NCI-H524 treated with DMSO at 0.1 percent for 48 hours (cell line): ENCODE results near the gene VPS8.

ENCODE experiments used
- DNase-seq: peaks from one replicate; lab custom pipeline; 2025; lab: John Stamatoyannopoulos, UW

Gene VPS8

DNA sequence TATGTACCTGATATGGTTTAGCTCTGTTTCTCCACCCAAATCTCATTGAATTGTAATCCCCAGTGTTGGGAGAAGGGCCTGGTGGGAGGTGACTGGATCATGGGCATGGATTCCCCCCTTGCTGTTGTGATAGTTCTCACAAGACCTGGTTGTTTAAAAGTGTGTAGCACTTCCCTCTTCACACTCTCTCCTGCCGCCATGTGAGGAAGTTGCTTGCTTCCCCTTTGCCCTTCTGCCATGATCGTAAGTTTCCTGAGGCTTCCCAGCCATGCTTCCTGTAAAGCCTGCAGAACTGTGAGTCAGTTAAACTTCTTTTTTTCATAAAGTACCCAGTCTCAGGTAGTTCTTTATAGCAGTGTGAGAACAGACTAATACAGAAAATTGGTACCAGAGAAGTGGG is 247.8 kb downstream of the VPS8 start:
- DNase-seq = no peak

DNA sequence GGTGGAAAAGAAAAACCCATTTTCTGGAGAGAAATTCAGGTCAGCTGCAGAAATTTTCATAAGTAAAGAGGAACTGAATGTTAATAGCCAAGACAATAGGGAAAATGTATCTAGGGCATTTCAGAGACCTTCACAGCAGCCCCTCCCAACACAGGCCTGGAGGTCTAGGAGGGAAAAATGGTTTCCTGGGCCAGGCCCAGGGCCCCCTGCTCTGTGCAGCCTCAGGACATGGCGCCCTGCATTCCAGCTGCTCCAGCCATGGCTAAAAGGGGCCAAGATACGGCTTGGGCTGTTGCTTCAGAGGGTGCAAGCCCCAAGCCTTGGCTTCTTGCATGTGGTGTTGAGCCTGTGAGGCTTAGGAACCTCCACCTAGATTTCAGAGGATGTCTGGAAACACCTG is 248.7 kb downstream of the VPS8 start:
- DNase-seq = no peak

DNA sequence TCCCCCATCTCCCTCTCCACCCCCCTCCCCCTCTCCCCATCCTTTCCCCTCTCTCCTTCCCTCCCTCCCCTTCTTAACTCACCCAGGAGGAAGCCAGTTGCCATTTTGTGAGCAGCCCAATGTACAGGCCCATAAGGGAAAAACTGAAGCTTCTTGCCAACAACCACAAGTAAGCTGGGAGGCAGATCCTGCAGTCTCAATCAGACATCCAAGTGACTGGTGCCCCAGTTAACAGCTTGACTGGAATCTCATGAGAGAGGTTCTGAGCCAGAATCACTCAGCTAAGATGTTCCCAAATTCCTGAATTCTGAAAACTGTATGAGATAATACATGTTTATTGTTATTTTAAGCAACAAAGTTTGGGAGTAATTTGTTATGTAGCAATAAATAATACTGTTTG is 250.2 kb downstream of the VPS8 start:
- no peak for DNase-seq

DNA sequence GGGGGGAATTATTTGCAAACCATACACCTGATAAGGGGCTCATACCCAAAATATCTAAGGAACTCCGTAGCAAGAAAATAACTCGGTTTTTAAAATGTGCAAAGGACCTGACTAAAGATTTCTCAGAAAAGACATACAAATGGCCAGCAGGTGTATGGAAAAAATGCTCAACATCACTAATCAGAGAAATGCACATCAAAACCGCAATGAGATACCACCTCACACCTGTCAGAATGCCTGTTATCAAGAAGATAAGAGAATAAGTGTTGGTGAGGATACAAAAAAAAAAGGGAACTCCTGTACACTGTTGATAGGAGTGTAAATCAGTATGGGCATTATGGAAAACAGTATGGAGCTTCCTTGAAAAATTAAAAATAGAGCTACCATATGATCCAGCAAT is 251.5 kb downstream of the VPS8 start:
- DNase-seq = no peak

DNA sequence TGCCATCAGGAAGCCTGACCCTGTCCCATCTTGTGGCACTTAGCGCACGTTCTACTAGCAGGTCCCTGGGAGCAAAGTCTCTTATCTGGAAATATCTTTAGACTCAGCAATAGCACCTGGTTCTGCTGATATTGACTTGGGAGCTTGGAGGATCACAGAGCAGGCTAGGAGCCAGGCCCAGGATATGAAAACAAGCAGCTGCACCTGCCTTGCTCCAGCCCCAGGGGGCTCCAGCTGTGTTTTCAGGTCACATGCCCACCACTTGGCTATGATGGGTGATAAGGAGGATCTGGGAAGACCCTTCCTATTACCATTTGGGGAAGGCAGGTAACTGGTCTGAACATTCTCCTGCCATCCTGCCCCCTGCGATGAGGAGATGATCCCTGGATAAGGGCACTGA is 253.1 kb downstream of the VPS8 start:
- DNase-seq = no peak

DNA sequence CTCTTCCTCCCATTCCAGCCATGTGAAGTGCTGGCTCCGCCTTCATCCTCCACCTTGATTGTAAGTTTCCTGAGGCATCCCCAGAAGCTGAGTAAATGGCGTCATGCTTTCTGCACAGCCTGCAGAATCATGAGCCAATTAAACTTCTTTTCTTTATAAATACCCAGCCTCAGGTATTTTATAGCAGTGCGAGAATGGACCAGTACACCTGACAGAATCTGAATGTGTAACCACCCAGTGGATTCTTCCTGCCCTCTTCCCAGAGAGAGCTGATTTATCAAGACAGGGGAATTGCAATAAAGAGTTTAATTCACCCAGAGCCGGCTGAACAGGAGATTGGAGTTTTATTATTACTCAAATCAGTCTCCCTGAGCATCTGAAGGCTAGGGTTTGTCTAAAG is 254.3 kb downstream of the VPS8 start:
- no peak for DNase-seq

DNA sequence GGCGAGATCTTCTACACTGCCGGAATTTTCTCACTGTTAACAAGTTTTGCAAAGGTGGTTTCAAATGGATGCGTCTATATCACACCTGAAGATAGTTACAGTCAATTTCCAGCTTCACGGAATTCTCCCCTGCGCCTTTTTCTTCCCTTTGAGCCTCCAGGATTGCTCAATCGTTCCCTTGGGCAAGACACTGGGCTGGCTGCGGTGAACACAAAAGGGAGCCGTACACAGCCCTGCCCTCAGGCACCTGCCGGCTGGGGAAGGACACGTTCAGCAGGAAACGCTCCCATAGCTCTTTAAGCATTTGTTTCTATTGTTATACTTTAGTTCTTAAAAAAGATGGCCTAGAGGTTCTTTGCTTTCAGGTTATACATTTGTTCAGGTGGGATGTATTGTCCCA is 255.2 kb downstream of the VPS8 start:
- DNase-seq = no peak

DNA sequence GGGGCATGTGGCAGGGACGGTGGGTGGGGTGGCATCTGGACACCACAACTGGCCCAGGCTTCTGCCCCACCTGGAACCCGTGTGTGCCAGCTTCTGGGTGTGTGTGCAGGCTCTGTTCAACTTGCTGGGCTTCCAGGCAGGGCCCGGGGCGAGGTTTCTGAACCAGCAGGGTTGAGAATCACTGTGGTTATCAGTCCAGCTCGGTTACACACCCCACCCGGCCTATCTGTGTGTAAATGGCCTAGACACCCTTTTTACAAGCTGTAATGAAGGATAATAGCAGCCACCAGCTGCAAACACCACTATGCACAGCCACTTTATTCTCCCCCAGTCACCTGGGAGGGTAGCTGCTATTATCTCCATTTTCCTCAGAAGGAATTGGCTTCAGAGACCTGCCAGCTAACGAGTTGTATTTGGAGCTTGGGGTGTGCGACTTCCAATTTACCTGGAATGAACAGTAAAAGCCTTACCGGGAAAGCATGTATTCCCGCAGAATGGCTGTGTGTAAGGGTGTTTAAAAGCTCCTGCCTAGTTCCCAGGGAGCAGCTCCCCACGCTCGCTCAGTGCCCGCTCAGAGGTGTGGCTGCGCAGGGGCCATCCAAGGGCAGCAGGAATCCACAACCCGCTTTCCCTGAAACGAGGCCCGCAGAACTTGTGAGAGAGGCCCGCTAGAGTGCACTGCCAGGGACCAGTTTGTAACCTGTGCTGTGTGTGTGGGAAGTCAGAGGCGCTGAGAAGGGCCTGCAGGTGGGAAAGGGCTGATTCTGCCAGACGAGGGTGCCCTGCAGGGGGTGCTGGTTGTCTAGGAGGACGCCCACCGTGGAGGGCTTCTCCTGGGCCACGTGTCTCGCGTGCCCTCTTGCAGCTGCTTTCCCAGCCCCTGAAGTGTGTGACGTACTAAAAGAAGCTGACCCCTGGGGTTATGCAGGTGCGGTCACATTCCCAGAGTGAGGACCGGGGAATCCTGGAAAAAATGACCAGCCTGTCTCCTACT is 257.4 kb downstream of the VPS8 start:
- DNase-seq = no peak

DNA sequence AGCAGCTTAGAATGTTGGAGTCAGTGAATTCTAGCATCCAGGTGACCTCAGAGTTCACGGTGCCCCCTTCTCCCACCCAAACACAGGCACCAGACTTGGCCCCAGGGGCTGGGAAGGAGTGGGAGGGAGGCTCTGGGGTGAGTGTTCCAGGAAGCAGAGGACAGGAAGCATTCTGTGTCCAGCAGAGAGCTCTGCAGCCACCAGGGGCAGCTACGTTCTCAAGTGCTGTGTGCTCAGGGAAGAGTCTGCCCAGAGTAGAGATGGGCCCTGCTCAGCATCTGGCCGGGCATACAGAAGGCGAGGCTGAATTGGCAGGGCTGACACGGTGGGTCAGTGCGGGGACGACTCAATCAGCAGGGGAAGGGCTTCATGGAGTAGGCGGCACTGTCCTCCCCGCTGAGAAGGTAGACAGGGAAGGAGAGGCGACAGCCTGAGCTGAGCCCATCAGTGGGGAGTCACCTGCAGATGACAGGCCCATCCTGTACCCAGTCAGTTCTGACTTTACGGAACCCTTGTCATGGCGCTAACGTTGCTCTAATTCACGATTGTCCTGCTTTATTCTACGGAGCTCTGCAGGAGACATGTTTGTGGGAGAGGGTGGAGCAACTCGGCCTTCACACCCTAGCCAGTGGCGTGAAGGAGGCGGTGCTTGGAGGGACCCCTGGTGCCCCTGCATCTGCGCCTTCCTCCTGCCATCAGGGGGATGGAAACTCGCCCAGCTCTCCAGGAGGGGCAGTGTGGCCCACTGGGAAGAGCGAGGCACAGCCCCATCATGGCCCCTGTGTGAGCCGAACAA is 258.7 kb downstream of the VPS8 start:
- DNase-seq = no peak

DNA sequence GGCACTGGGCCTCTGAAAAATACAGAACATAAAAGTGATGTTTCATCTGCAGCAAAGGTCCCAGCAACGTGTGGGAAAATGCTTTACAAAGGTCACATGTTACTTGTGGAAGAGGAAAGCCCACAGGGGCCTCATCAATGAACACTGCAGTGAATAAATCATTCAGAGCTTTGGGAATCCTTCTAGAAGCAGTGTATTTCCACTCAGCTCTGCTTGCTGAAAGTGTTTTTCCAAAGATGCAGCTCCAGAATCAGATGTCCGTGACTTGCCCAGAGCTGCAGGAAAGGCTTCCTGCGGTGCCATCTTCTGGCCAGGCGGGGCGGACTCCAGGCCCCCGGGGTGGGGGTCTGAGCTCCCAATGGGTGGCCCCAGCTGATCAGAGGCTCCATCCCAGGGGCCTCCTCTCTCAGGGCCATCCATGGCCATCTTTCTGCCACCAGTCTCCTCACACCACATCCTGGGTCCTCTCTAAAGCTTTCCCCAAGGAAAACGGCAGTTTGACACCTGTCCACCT is 259.4 kb downstream of the VPS8 start:
- DNase-seq = no peak

DNA sequence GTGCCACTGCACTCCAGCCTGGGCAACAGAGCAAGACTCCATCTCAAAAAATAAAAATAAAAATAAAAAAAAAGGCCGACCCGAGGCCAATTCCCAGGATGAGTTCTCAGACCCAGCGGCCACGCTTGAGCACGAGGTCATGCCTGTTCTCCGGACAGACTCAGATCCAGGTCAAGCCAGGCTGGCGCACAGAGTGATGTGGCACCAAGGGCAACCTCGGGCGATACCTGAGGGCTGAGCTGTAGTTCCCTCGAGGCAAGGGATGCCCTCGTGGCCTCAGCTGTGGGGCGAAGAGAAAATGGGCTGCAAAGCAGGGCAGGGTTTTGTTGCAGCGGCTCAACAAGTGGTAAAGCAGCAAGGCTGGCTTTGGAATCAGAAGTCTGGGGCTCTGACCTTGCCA is 263.6 kb downstream of the VPS8 start:
- DNase-seq = no peak

DNA sequence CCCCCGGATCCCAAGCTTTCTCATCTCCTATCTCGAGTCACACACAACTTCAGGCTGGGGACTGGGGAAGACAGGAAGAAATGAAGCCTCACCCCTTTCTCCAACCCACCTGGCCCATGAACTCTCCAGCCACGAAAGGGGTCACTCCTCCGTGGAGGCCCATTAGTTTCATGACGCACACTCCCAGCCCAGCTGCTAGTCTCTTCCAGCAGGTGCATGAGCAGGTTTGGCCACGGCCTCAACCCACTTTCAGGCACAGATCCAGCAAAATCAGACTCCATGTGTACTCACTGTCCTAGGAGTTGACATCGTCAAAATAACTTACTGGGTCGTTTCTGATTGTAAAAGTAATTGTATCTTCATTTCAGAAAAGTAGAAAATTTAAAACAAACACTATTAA is 264.3 kb downstream of the VPS8 start:
- DNase-seq = no peak

DNA sequence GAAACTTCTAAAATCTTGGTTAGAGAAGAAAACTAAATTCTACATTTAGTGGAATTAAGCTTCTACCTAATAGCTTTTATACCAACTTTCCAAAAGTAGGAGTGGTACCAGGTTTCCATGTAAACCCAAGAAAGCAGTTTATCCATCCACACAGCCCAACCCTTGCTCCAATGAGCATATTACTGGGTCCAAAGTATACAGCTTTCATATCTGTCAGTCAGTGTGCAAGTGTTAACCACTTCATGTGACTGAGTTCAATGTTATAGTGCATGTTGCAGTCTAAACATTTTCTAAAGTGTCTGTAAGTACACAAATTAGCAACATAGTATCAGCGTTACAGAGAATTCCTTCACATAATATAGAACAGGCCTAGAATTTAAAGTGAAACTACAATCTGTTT is 267.7 kb downstream of the VPS8 start:
- no peak for DNase-seq

DNA sequence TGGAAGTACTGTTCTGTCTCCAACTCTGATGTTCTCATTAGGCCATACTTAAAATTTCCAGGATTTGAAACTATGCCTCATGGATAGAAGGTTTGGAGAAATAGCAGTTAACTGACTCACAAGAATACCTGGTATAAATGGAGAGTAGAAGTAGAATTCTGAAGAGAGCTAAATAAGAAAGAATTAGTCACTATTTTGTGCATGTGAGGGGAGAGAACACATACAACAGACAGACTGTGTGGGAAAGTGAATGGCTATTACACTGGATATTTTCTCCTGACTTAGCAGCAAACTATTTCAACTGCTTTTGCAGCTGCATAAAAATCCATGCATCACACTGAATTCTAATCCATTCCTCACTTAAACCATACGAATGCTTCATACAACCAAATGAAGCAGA is 269.6 kb downstream of the VPS8 start:
- DNase-seq = no peak

DNA sequence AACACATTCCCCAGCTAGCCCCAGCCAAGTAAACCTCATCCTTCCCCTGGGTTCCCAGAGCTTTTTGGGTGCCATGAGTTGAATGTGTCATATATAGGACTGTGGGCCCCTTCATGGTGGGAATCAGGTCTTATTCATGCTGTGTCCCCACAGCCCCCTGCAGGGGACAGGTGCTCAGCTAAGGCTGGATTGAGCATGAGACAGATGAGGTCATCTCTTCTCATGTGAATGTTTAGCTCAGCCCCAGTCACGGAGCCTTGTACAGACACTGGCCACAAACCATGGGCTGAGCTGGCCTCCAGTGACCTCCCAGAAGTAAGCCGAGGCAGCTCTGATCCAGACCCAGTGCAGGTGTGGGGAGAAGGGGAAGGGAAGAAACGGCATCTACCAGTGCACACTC is 270.2 kb downstream of the VPS8 start:
- no peak for DNase-seq

DNA sequence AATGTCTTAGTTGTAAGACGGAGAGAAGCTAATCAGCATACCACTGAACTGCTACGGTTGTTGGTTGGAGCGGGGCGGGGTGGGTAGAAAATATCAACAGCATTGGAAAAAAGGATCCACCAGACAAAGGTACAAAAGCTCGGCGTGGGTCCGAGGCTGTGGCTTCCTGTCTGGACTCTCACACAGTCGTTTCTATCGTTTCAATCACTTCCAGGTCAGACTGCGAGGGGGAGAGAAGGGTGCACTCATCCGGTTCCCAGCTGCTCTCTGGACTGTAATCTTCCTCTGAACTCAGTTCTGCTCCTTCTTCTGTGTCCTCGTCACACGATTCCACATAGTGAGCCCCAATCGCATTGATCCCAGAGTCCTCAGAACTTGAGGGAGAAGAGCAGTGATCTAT is 270.9 kb downstream of the VPS8 start:
- no peak for DNase-seq

DNA sequence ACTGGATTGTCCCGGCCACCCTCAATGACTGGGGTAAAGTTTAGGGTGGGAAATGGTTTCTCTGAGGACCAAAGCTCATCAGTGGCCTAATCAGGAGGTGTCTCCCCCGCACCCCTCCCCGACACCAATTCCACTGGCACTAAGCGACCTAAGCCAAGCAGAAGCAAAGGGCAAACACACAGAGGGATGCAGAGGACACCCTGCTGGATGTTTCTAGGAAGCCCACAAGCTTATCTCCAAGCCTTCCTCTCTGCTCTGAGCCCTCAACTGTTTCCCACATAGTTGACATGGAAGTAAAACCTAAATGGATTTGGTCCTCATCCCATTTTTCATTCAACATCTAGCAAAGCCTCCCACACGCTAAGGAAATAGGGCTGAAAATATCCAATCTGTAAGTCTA is 272.4 kb downstream of the VPS8 start:
- DNase-seq = no peak

DNA sequence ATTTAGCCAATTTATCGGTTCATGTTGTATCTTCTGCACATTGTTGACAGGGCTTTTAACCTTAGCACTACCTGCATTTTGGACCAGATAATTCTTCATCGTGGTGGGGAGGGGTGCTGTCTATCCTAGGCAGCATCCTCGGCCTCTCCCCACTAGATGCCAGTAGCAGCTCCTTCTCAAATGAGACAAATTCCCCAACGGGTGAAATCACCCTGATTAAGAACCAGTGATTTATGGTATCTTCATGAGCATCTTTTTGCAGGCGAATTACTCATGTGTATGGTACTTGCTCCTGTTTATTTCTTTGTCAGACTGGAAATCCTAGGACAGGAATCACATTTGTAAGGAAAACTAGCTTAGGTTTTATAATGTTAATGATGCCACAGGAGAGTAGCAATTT is 272.9 kb downstream of the VPS8 start:
- no peak for DNase-seq

DNA sequence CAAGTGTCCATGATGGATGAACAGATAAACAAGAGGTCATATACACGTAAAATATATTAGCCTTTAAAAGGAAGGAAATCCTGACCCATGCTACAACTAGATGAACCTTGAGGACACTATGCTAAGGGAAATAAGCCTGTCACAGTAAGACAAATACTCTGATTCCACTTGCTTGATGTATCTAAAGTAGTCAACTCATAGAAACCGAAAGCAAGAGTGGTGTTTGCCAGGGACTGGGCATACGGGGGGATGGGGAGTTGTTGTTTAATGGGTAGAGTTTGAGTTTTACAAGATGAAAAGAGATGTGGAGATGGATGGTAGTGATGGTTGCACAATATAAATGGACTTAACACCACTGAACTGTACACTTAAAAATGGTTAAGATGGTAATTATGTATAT is 275.5 kb downstream of the VPS8 start:
- DNase-seq = no peak

DNA sequence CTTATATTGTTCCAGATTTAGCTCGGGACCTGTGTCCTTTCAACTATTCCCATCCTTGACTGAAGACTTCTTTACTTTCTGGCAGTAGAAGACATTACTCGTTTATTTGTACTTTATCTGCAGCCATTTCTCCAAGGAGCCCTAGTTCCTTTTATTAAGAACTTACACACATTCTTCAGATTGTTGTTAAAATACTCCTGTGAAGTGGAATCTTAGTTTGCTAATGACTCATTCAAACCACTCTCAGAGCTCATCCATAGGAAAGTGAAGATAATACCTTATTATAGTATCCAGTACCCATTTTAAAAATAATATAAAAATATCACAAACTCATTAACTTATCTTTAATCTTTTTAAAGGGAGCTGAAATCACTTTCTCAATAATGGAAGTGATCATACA is 277.4 kb downstream of the VPS8 start:
- DNase-seq = no peak

DNA sequence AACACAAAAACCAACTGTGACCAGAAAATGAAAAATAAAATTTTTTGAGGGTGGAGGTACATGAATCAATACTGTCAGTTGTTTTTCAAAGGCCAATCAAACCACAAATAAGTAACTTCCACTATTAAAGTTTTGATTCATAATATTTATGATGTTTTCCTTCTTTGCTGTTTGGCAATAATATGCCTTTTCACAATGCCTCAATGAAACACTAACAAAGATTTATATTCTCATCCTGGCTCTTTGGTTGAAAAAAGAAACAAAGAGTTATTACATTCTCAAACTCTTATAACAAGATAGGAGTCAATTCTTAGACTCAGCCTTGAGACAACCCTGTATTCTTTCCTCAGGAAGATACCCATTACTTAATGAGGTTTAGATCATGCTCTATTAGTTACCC is 277.8 kb downstream of the VPS8 start:
- no peak for DNase-seq

DNA sequence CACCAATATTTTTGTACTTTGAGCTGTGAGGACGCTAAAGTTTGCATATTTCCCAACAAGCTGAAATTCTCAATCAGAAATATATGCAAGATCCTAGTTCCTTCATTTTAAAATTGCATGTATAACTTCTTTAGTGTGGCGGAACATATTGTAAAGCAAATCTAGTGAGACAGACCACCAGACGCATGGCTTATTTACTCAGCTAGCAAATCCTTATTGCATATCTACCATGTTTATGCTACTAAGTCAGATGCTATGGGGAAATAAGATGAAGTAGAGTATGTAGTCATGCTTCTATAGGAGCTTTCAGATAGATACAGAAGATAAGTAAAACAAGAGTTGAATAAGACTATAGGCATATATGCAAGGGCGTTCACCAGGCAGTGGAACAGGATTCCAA is 278.8 kb downstream of the VPS8 start:
- DNase-seq = no peak

DNA sequence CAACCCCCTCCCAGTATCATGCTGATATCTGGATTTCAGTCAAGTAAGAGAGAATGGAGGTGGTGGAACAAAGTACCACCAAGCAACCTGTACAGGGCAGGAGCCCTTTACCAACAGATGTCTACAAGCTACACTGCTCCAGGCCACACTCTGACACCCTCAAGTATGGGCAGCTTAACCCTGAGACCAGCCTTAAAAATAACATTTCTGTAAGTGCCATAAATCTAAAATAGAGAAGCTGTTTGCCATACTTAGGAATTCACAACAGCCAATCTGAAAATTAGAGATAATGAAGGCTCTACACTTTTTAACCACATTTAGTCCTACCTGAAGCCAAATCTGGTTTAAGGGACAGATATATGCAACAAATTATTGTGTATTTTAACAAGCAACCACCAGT is 281.1 kb downstream of the VPS8 start:
- DNase-seq = no peak
